ENCODE measurements around the gene ATP8A1. TPM values are rescaled to one million over a fixed set of nuclear protein-coding genes. Genes with fewer than 3 reads are reported as not detected.

The ATP8A1 gene
- total RNA-seq, 2 donors from 2014 or later = 17.9 to 18.7 TPM

GRCh38 chr4:42594888-42595287 lies 62.0 kb downstream of the ATP8A1 start:
- H3K27ac Mint-ChIP-seq = no peak overlapping the region
- 100% methylated on average over 1 of the region's 1 CpG; no CpG with 5 or more reads in 1 of the 2 experiments for WGBS, 2 experiments (ENCODE audit: insufficient coverage in 1 of 2, insufficient read length in 1 of 2)
- H3K4me1 ChIP-seq (ENCODE audit: control insufficient read depth, insufficient read depth, low read length) = no peaks in the 10 kb centered on the region
- no peak overlapping the region for H3K4me3 Mint-ChIP-seq
- no peaks in the 10 kb centered on the region for H3K36me3 Mint-ChIP-seq (ENCODE audit: low read depth)
- H3K4me3 ChIP-seq (ENCODE audit: low read length) = no peak overlapping the region
- no peaks in the 10 kb centered on the region for H3K9me3 ChIP-seq (ENCODE audit: control insufficient read depth, low read length)
- H3K36me3 ChIP-seq (ENCODE audit: control insufficient read depth, insufficient read depth, low read length) = no peaks in the 10 kb centered on the region
- no peak for TF ChIP-seq CTCF (conservative IDR thresholded peaks at IDR 0.05)
- no peaks in the 10 kb centered on the region for H3K27me3 Mint-ChIP-seq (ENCODE audit: insufficient read depth)
- no peak overlapping the region for H3K9ac ChIP-seq (ENCODE audit: extremely low read depth, low read length, poor library complexity, severe bottlenecking)
- H3K9me3 Mint-ChIP-seq = no peaks in the 10 kb centered on the region
- H3K27ac ChIP-seq (ENCODE audit: low read depth, low read length) = no peak overlapping the region
- no peaks in the 10 kb centered on the region for H3K4me1 Mint-ChIP-seq
- no peak for DNase-seq
- no peaks in the 10 kb centered on the region for H3K27me3 ChIP-seq (ENCODE audit: control insufficient read depth, insufficient read depth, low read length, poor library complexity, severe bottlenecking)

- no peaks in the 10 kb centered on the region for H3K4me1 ChIP-seq (ENCODE audit: control insufficient read depth, insufficient read depth, low read length)
- Mint-ChIP-seq H3K4me3 (no peak overlapping the region), H3K27me3 (ENCODE audit: insufficient read depth) (no peaks in the 10 kb centered on the region), H3K27ac (no peak overlapping the region), H3K36me3 (ENCODE audit: low read depth) (peaks cover 4% of the 10 kb centered on the region), H3K4me1 (peaks cover 2% of the 10 kb centered on the region), H3K9me3 (no peaks in the 10 kb centered on the region)
- WGBS, 2 experiments (ENCODE audit: insufficient coverage in 1 of 2, insufficient read length in 1 of 2) = 92 to 100% methylated on average over 1 to 2 of the region's 2 CpGs
- peaks cover 7% of the 10 kb centered on the region for H3K36me3 ChIP-seq (ENCODE audit: control insufficient read depth, insufficient read depth, low read length)
- no peak for TF ChIP-seq CTCF (conservative IDR thresholded peaks at IDR 0.05)
- no peaks in the 10 kb centered on the region for H3K9me3 ChIP-seq (ENCODE audit: control insufficient read depth, low read length)
- no peak overlapping the region for H3K4me3 ChIP-seq (ENCODE audit: low read length)
- H3K9ac ChIP-seq (ENCODE audit: extremely low read depth, low read length, poor library complexity, severe bottlenecking) = no peak overlapping the region
- H3K27me3 ChIP-seq (ENCODE audit: control insufficient read depth, insufficient read depth, low read length, poor library complexity, severe bottlenecking) = no peaks in the 10 kb centered on the region
- DNase-seq = no peak
- no peak overlapping the region for H3K27ac ChIP-seq (ENCODE audit: low read depth, low read length)
Observed at GRCh38 chr4:42588909-42589308, 68.0 kb downstream of the ATP8A1 start.

GRCh38 chr4:42586775-42587174 lies 70.1 kb downstream of the ATP8A1 start:
- no peaks in the 10 kb centered on the region for H3K27me3 Mint-ChIP-seq (ENCODE audit: insufficient read depth)
- peaks cover 5% of the 10 kb centered on the region for H3K36me3 Mint-ChIP-seq (ENCODE audit: low read depth)
- H3K4me1 ChIP-seq (ENCODE audit: control insufficient read depth, insufficient read depth, low read length) = no peaks in the 10 kb centered on the region
- H3K9ac ChIP-seq (ENCODE audit: extremely low read depth, low read length, poor library complexity, severe bottlenecking) = no peak overlapping the region
- no peak overlapping the region for H3K27ac Mint-ChIP-seq
- H3K4me1 Mint-ChIP-seq = peaks cover 2% of the 10 kb centered on the region
- no peak overlapping the region for H3K27ac ChIP-seq (ENCODE audit: low read depth, low read length)
- WGBS, 2 experiments (ENCODE audit: insufficient coverage in 1 of 2, insufficient read length in 1 of 2) = 100% methylated on average over 1 of the region's 1 CpG
- TF ChIP-seq CTCF (conservative IDR thresholded peaks at IDR 0.05) = no peak
- no peak overlapping the region for H3K4me3 Mint-ChIP-seq
- no peak for DNase-seq
- H3K36me3 ChIP-seq (ENCODE audit: control insufficient read depth, insufficient read depth, low read length) = peaks cover 7% of the 10 kb centered on the region
- H3K9me3 Mint-ChIP-seq = no peaks in the 10 kb centered on the region
- H3K9me3 ChIP-seq (ENCODE audit: control insufficient read depth, low read length) = no peaks in the 10 kb centered on the region
- H3K4me3 ChIP-seq (ENCODE audit: low read length) = no peak overlapping the region
- H3K27me3 ChIP-seq (ENCODE audit: control insufficient read depth, insufficient read depth, low read length, poor library complexity, severe bottlenecking) = no peaks in the 10 kb centered on the region

All from endodermal cell (in vitro differentiated cells).